ENCODE data around the gene SERINC4.
"Not testable (repeated sequence)": the region's sequence is repeated elsewhere in the genome, so short reads cannot be mapped to it uniquely, and the experiment has no call there.

SERINC4 gene

GRCh38 chr15:43799945-43800285 is at the start of gene SERINC4:
SERINC4 (minus strand) TSS chr15:43800220; CDS start chr15:43799986, 234 bp downstream.
- TF ChIP-seq ZFX (IDR thresholded peaks at IDR 0.05; ENCODE audit: borderline replicate concordance), result no peak
- H3K27ac ChIP-seq, result peak within 1 kb of the TSS; percentile 98

GRCh38 chr15:43845421-43845820 is 45.4 kb upstream of the SERINC4 start:
- H3K27ac ChIP-seq, result no peak overlapping the region
- no peak for TF ChIP-seq CTCF (IDR thresholded peaks at IDR 0.05)
- no peak for TF ChIP-seq ZFX (IDR thresholded peaks at IDR 0.05; ENCODE audit: borderline replicate concordance)

GRCh38 chr15:43832485-43832884 is 32.5 kb upstream of the SERINC4 start:
- H3K27ac ChIP-seq, result not testable (repeated sequence)

- H3K27ac ChIP-seq, result not testable (repeated sequence)
Measured at GRCh38 chr15:43831519-43832052, 31.6 kb upstream of the SERINC4 start.

GRCh38 chr15:43830691-43831275 is 30.8 kb upstream of the SERINC4 start:
- H3K27ac ChIP-seq, result not testable (repeated sequence)

GRCh38 chr15:43829951-43830540 is 30.0 kb upstream of the SERINC4 start:
- not testable (repeated sequence) for H3K27ac ChIP-seq

- H3K27ac ChIP-seq, result peak overlapping the region; percentile 79
- no peak for TF ChIP-seq CTCF (IDR thresholded peaks at IDR 0.05)
- TF ChIP-seq ZFX (IDR thresholded peaks at IDR 0.05; ENCODE audit: borderline replicate concordance), result no peak
Measured at GRCh38 chr15:43828061-43828657, 28.1 kb upstream of the SERINC4 start.

GRCh38 chr15:43826508-43827341 is 26.7 kb upstream of the SERINC4 start, which contains the start of gene WDR76:
WDR76 (plus strand) TSS chr15:43827002; CDS start chr15:43827033, 31 bp downstream.
- H3K27ac ChIP-seq, result peak within 1 kb of the TSS; percentile 79

GRCh38 chr15:43826029-43826507 is 26.0 kb upstream of the SERINC4 start:
- TF ChIP-seq CTCF (IDR thresholded peaks at IDR 0.05) (no peak), ZFX (IDR thresholded peaks at IDR 0.05; ENCODE audit: borderline replicate concordance) (no peak)

More at GRCh38 chr15:43826508-43827341, 26.7 kb upstream of the SERINC4 start, which contains the start of gene WDR76:
- TF ChIP-seq ZFX (IDR thresholded peaks at IDR 0.05; ENCODE audit: borderline replicate concordance), result no peak
- TF ChIP-seq CTCF (IDR thresholded peaks at IDR 0.05), result no peak

GRCh38 chr15:43825305-43825704 is 25.3 kb upstream of the SERINC4 start:
- H3K27ac ChIP-seq, result peak overlapping the region; percentile 79

More at GRCh38 chr15:43826029-43826507, 26.0 kb upstream of the SERINC4 start:
- H3K27ac ChIP-seq, result peak overlapping the region; percentile 79

All from 22Rv1 (cell line).